ENCODE measurements around the gene GASK1A. TPM values are rescaled to one million over a fixed set of nuclear protein-coding genes. Genes with fewer than 3 reads are reported as not detected.

The GASK1A gene
- polyA plus RNA-seq, 1 experiment: 0.78 TPM

GRCh38 chr3:42937334-42937733 lies 41.8 kb upstream of the GASK1A start:
- ChIA-PET POLR2A (no interaction called here), CTCF (no interaction called here)
- Histone ChIP-seq H3K36me3 (ENCODE audit: control insufficient read depth, insufficient read depth, low read length) (no peaks in the 10 kb centered on the region), H3K4me3 (ENCODE audit: low read depth, low read length) (no peak overlapping the region), H3K27me3 (ENCODE audit: control insufficient read depth, insufficient read depth, low read length) (peaks cover 1% of the 10 kb centered on the region; the same call in 1 of the 2 replicates)
- TF ChIP-seq, protein P1, sequence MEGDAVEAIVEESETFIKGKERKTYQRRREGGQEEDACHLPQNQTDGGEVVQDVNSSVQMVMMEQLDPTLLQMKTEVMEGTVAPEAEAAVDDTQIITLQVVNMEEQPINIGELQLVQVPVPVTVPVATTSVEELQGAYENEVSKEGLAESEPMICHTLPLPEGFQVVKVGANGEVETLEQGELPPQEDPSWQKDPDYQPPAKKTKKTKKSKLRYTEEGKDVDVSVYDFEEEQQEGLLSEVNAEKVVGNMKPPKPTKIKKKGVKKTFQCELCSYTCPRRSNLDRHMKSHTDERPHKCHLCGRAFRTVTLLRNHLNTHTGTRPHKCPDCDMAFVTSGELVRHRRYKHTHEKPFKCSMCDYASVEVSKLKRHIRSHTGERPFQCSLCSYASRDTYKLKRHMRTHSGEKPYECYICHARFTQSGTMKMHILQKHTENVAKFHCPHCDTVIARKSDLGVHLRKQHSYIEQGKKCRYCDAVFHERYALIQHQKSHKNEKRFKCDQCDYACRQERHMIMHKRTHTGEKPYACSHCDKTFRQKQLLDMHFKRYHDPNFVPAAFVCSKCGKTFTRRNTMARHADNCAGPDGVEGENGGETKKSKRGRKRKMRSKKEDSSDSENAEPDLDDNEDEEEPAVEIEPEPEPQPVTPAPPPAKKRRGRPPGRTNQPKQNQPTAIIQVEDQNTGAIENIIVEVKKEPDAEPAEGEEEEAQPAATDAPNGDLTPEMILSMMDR (IDR thresholded peaks at IDR 0.05; ENCODE audit: insufficient read depth, low read depth, low read length): no peak
- no peak for DNase-seq (ENCODE audit: low read depth)

DNA sequence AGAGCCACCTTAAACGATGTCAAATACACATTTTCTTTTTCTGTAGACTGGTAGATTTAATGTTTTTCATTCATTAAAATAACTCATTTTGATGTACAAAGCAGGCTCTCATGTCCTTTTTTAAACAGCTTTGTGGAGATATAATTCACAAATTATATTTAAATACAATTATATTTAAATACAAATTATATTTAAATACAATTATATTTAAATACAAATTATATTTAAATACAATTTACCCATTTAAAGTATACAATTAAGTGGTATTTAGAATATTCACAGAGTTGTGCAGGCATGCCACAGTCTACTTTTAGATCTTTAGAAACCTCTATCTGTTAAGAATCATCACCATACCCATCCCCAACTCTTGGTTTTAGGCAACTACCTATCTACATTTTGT lies 36.4 kb upstream of the GASK1A start:
- Histone ChIP-seq H3K36me3 (ENCODE audit: control insufficient read depth, insufficient read depth, low read length) (no peaks in the 10 kb centered on the region), H3K4me3 (ENCODE audit: low read depth, low read length) (no peak overlapping the region), H3K27me3 (ENCODE audit: control insufficient read depth, insufficient read depth, low read length) (no peaks in the 10 kb centered on the region)
- TF ChIP-seq, protein P1 (IDR thresholded peaks at IDR 0.05; ENCODE audit: insufficient read depth, low read depth, low read length): no peak
- CTCF ChIA-PET: interaction anchor here (1.3 kb wide), 1 partner anchor 19 kb away, joined by 5 read pairs; no protein-coding TSS in a partner anchor
- DNase-seq (ENCODE audit: low read depth): no peak
- POLR2A ChIA-PET: no interaction called here

- no peaks in the 10 kb centered on the region for H3K27me3 ChIP-seq (ENCODE audit: control insufficient read depth, insufficient read depth, low read length)
- TF ChIP-seq, protein P1 (IDR thresholded peaks at IDR 0.05; ENCODE audit: insufficient read depth, low read depth, low read length): no peak
- no peak overlapping the region for H3K4me3 ChIP-seq (ENCODE audit: low read depth, low read length)
- CTCF ChIA-PET: no interaction called here
- no peaks in the 10 kb centered on the region for H3K36me3 ChIP-seq (ENCODE audit: control insufficient read depth, insufficient read depth, low read length)
- POLR2A ChIA-PET: no interaction called here
- no peak for DNase-seq (ENCODE audit: low read depth)
Measured at GRCh38 chr3:42946050-42946449, 33.1 kb upstream of the GASK1A start.

- ChIA-PET CTCF (no interaction called here), POLR2A (no interaction called here)
- H3K4me3 ChIP-seq (ENCODE audit: low read depth, low read length): no peak overlapping the region
- TF ChIP-seq, protein P1 (IDR thresholded peaks at IDR 0.05; ENCODE audit: insufficient read depth, low read depth, low read length): no peak
- H3K36me3 ChIP-seq (ENCODE audit: control insufficient read depth, insufficient read depth, low read length): no peaks in the 10 kb centered on the region
- no peak for DNase-seq (ENCODE audit: low read depth)
- H3K27me3 ChIP-seq (ENCODE audit: control insufficient read depth, insufficient read depth, low read length): no peaks in the 10 kb centered on the region
Measured at GRCh38 chr3:42957573-42957972, 21.5 kb upstream of the GASK1A start.

GRCh38 chr3:42960282-42960681 lies 18.8 kb upstream of the GASK1A start:
- no peak overlapping the region for H3K4me3 ChIP-seq (ENCODE audit: low read depth, low read length)
- TF ChIP-seq, protein P1 (IDR thresholded peaks at IDR 0.05; ENCODE audit: insufficient read depth, low read depth, low read length): no peak
- H3K27me3 ChIP-seq (ENCODE audit: control insufficient read depth, insufficient read depth, low read length): no peaks in the 10 kb centered on the region
- DNase-seq (ENCODE audit: low read depth): no peak
- ChIA-PET POLR2A (no interaction called here), CTCF (interaction anchor here (1.3 to 3.7 kb wide), 7 partner anchors 10 to 1239 kb away, joined by 3 to 97 read pairs (median 7); no protein-coding TSS in a partner anchor)
- H3K36me3 ChIP-seq (ENCODE audit: control insufficient read depth, insufficient read depth, low read length): no peaks in the 10 kb centered on the region
